SKM-1 (cell line): ENCODE measurements around the gene ANKRD40.
A peak's percentile ranks its signal among the peaks of the same experiment; 100 is the strongest.

Experiments
- DNase-seq: peaks from one replicate; lab custom pipeline; 2025; ENCODE audit not compliant: unreplicated experiment; lab: John Stamatoyannopoulos, UW

The ANKRD40 gene

GRCh38 chr17:50672071-50672470 lies 35.6 kb downstream of the ANKRD40 start:
- no peak for DNase-seq

GRCh38 chr17:50668838-50669581 lies 38.7 kb downstream of the ANKRD40 start:
- no peak for DNase-seq

DNA sequence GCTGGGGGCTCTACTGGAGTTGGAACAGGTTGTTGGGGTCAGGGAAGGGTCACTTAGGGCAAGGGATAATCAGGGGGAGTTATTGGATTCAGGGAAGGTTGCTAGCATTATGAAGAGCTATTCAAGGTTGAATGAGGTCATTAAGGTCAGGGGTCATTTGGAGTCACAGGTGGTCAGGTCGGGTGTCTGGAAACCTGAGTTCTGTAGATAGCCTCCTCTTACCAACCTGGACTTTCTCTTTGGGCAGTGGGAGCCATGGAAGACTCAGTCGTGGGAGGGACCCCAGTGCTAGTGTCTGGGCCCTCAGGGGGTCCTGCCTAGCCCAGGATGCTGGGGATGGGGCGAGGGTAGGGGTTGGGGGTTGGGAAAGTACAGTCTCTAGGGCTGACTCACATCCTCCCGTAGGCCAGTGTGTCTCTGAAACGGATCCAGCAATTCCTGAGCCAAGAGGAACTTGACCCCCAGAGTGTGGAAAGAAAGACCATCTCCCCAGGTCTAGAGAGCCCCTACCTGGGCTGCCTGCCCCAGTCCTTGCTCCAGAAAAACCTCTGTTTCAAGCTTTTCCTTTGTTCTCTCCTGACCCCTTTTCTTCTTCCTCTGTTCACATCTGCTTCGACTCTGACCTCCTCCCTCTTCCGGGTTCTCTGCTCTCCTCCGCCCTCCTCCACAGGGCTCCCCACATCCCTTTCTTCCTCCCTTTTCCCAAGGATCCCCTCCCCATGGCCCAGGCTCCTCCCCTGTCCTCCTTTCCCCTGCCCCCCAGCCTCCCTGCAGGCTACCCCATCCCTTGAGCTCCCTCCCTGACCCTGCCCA lies 39.5 kb downstream of the ANKRD40 start:
- DNase-seq, result no peak

DNA sequence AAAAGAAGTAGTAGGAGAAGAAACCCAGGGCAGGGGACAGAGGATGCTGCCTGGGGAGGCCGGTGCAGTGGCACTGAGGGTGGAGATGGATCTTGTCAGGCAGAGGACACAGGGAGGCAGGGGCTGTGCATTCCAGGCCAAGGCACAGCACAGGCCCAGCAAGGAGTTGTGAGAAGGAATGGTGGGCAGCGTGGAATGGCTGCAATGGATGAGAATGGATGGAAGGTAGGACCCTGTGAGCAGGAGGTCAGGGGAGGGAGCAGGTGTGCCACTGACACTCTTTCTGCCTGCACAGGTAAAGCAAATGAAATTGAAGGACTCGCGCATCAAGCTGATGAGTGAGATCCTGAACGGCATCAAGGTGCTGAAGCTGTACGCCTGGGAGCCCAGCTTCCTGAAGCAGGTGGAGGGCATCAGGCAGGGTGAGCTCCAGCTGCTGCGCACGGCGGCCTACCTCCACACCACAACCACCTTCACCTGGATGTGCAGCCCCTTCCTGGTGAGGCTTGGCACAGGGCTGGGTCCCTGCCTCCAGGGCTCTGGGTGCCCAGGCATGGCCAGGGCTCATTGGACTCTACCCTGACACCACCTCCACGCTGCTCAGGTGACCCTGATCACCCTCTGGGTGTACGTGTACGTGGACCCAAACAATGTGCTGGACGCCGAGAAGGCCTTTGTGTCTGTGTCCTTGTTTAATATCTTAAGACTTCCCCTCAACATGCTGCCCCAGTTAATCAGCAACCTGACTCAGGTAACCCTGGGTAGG lies 40.3 kb downstream of the ANKRD40 start:
- DNase-seq, result no peak

DNA sequence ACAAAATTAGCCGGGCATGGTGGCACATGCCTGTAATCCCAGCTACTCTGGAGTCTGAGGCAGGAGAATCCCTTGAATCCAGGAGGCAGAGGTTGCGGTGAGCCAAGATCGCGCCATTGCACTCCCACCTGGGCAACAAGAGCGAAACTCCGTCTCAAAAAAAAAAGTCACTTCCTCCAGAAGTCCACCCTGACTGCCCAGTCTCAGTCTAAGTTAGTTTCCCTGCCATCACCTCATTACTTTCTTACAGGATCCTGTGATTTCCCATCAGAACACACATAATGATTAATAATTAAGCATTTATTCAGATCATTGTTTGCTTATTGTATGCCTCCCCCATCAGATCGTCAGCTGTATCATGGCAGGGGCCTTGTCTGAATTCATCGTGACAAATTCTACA lies 41.4 kb downstream of the ANKRD40 start:
- DNase-seq, result no peak

DNA sequence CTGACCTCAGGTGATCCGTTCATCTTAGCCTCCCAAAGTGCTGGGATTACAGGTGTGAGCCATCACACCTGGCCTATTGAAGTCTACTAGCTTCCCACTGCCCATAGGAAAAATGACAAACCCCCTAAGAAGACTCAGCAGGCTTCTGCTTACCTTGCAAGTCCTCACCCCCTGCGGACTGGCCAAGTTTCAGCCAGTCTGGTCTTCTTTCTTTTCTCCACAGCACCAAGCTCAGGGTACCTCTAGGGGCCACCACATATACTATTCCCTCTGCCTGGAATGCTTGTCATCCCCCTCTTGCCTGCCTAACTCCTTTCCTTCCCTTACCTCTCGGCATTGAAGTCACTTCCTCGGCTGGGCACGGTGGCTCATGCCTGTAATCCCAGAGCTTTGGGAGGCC lies 41.9 kb downstream of the ANKRD40 start:
- DNase-seq, result no peak

DNA sequence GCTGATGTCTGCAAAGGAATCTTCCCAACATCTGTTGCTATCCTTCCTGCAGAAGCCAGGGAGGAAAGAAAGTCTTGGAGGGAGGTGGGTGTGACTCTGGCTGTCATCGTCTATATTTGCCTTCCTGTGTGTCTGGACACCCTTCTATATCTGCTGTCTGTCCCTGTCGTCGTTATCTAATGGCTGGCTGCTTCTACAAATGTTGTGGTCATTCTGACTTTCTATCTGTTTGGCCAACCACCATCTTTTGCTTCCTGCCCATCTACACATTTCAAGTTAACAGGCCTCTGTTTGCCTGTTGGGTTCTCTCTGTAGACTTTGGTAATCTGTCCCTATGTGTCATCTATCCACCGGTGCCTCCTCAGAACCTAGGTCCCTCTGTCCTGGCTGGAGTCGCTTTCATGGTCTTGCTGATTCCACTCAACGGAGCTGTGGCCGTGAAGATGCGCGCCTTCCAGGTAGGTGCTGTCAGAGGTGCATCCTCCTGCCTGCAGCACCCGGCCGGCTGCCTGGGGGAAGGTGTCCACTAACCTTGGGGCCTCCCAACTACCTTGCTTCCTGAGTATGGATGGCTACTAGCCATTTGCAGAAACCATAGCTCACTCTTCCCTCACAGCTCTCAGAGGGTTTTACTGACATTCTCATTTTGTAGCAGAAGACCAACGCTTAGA lies 42.8 kb downstream of the ANKRD40 start:
- DNase-seq, result no peak

DNA sequence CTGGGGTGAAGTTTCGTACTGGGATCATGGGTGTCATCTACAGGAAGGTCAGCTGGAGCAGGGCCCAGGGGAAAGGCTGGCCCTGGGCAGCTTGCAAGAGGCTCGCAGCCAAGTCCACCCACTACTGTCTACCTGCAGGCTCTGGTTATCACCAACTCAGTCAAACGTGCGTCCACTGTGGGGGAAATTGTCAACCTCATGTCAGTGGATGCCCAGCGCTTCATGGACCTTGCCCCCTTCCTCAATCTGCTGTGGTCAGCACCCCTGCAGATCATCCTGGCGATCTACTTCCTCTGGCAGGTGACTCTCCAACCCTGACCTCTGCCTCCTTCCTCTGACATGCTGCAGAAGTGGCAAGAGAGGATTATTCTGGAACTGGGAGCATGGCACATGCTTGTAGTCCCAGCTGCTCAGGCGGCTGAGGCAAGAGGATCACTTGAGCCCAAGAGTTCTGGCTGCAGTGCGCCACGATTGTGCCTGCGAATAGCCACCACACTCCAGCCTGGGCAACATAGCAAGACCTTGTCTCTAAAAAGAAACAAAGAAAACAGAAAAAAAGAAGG lies 43.8 kb downstream of the ANKRD40 start:
- no peak for DNase-seq

- no peak for DNase-seq
These were observed 45.0 kb downstream of the ANKRD40 start for GRCh38 chr17:50662632-50663225.

- peak; percentile 38 for DNase-seq
These were observed 45.8 kb downstream of the ANKRD40 start for GRCh38 chr17:50661795-50662391.

- DNase-seq, result no peak
These were observed 46.4 kb downstream of the ANKRD40 start for GRCh38 chr17:50661348-50661747.

DNA sequence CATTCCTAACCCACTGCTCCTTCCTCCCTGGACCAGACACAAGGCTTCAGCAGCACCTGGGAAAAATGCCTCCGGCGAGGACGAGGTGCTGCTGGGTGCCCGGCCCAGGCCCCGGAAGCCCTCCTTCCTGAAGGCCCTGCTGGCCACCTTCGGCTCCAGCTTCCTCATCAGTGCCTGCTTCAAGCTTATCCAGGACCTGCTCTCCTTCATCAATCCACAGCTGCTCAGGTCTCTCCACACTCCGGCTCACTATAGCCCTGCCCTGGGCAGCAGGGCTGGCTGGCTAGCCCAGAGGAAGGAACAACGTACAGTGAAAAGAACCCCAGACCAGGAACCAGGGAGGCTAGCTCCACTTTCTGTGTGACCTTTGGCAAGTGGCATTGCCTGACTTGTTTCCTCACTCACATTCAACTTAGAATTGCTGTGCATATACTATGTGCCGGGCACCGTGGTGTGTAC lies 46.8 kb downstream of the ANKRD40 start:
- DNase-seq, result no peak

DNA sequence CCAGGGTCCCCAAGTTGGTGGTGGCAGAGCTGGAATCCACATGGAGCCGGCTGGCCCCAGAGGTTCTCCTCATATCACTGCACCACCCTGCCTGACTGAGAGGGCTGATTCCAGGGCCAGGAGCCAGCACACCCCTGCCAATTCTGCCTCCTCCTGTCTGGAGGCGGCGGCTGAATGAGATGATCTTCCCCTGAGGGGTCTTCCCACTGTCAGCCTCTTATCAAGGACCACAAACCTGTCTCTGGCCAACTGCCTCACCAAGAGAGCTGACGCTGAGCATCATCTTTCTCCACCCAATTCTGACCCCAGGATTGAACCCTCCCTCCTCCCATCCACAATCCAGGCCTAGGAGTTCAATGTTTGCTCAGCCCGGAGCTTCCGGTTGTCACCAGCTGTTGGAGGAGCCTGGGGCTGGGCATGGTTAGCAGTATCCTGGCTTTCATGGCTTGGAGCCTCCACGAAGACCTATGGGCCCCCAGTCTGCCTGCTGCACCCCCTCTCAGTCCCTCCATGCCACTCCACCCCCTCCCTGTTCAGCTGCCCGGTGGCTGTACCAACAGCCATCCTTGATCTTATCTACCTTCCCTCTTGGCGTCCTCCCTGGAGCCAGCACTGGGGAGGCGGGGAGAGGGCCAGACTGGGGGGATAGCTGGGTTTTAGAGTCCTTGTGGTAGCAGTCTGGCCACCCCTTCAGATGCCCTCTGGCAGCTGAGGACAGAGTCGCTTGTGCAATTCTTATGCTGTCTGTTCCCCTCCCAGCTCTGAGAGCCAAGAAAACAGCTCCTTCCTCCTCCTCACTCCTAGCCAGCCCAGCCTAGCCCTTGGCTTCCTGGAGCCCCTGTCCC lies 47.5 kb downstream of the ANKRD40 start:
- no peak for DNase-seq

GRCh38 chr17:50659179-50659578 lies 48.5 kb downstream of the ANKRD40 start:
- no peak for DNase-seq

DNA sequence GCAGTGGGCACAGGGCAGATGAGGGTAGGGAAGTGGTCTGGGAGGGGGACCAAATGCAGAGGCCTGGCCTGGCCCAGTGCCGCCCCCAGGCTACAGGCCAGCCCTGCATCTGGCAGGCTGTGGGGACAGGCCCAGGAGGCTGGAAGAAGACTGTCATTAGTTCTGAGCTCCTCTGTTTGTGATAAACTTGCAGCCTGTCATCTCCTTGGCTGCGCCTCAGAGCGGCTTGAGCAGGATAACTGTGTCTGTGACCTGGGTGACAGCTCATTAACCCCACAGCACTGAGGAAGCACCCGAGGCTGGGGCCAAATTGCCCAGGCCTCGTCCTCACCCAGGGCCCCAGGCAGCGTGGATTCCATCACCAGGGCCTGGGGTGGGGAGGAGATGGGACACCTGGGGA lies 49.1 kb downstream of the ANKRD40 start:
- DNase-seq, result no peak

DNA sequence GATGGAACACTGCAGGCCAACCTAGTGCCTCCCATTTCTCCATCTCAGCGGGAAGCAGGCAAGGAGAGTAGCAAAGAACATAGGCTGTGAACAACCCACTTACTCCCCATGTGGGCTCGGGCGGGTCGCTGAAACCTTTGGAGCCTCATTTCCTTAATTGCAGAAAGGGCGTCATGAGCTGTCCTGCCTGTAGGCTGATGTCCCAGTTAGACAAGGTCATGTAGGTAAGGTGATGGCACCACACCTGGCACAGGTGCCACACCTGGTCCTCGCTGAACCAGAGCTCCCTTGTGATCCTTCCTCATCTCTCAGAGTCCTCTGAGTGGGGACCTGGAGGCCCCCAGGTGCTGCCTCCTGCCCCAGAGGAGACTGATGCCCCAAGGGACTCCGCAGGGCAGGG lies 50.1 kb downstream of the ANKRD40 start:
- DNase-seq, result no peak

GRCh38 chr17:50657054-50657453 lies 50.7 kb downstream of the ANKRD40 start:
- DNase-seq, result no peak

DNA sequence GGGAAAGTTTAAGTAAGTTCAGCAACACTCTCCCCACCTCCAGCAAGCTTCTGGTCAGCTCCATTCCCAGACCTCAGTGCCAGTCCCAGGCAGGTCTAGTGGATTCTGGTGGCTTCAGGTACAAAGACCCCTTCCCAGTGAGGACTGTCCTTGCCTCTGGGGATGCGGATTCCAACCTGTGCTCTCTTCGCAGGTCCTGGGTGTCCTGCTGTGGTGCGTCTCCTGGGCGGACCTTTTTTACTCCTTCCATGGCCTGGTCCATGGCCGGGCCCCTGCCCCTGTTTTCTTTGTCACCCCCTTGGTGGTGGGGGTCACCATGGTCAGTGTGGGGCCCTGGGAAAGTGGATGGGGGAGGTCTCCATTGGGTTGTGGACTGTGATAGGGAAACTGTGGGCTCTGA lies 51.2 kb downstream of the ANKRD40 start:
- DNase-seq, result no peak

GRCh38 chr17:50653738-50654137 lies 54.0 kb downstream of the ANKRD40 start:
- no peak for DNase-seq
